IPS DF 19.7 (cell line): ENCODE measurements around the gene TMEM126A.
"Not testable (repeated sequence)": the region's sequence is repeated elsewhere in the genome, so short reads cannot be mapped to it uniquely, and the experiment has no call there.

ENCODE experiments used
- DNase-seq: peaks from one replicate; pipeline ENCODE4 v3.0.0-alpha.2; 2013; ENCODE audit warnings: low read depth, low spot score

Gene TMEM126A

DNA sequence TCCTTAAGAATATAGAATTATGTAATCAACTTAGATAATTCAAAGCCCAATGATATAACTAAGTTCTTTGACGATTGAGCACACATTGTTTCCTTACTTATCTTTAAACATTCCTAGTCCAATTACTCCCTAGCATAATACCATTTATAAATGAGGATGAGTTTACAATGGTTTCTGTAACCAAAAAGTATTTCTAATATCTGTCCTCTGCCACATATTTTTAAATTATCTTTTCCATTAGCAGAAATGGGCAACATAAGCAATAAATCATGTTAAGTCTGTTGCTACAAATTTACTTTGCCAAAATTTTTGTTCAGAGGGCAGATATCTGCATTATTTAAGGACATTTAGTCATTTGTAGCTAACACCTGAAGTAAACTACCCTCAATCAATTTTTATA, 10.4 kb downstream of the TMEM126A start:
- DNase-seq, result no peak

DNA sequence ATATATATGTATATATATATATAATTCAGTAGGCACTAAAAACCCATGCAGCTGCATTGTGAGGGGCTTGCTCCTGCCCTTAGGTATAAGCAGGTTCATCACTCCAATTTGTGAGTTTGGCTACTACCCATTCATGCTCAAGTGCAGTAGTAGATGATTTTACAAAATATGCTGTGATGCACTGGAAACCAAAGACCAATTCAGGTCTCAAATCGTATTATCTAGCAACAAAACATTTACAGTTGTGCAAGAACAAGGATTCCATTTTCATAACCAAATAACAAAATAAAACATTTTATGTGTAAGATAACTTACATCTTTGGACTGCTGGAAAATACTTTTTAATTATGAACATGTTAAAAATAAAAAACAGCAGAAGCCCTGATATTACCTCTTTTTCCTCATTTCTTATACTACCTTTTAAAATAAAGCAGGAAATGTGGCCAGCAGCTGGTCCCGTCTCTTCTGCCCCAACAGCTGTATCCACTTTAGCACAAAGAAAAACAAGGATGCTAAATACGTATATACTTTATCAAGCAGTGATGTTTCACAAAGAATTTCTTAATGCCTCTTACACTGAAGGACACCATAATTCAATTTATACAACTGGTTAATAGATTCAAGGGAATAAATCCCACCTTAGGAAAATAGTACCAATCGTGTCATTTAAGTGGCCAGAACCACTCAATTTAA, 14.4 kb downstream of the TMEM126A start:
- no peak for DNase-seq

DNA sequence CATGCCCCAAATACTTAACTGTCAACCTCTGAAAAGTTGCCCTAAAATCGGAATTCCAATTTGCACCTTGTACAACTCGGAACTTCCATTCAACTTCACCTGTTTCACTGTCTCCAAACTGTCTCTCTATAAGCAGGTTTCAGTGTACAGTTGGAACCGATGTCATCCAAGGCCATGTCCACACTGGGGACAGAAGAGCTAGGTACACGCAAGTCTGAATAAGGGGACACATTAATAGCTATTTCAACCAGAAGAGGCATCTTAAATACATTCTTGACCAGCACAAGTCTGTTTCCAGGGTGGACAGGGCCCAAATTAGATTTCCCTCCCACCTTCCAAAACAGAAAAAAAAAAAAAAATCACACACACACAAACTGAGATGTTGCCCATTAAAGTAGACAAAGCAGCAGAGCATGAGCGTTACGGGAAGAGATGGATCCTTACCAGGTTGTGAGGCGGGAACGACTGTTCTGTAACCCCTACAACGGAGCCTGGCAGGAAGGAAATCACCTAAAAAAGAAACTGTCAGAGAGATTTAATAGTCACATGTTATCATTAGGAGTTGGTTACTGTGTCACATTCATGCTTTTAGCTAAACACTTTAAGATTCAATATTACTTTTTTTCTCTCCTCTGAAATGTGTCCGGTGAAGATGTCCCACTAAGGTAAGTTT, 15.4 kb downstream of the TMEM126A start:
- no peak for DNase-seq

DNA sequence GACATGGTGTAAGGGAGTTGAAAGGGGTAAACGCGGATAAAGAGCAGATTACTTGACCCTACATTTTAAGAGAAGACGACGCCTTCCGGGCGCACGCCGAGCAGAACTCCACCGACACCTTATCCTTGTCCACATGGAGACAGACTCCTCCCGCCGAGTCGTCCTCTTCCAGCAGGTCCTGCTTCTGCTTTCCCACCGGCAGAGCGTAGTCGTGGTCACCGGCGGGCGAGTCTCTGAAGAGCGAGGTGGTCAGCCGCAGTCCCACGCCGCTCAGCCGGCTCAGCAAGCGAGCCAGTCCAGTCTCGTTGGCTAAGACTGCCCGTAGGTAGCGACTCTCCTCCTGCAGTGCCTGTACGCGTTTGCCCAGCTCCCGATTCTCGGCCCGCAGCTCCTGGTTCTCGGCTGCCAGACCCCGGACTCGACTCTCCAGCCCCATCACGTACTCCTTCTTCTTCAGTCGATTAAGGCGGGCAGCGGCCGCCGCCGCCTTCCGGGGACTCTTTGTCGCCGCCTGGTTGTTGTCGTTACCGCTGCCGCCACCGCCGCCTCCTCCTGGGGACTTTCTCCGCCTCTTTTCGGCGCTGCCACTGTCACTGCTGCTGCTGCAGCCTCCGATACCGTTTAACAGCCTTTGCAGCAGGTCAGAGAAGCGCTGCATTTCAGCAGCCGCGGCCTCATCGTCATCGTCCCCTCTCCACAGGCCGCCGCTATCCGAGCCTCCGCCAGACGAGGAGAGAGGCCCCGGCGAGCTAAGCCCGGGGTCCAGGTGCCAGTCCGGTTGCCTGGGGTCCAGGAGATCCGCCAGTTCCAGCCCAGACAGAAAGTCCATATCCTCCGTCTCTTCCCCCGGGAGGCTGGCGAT, 16.2 kb downstream of the TMEM126A start:
- no peak for DNase-seq

DNA sequence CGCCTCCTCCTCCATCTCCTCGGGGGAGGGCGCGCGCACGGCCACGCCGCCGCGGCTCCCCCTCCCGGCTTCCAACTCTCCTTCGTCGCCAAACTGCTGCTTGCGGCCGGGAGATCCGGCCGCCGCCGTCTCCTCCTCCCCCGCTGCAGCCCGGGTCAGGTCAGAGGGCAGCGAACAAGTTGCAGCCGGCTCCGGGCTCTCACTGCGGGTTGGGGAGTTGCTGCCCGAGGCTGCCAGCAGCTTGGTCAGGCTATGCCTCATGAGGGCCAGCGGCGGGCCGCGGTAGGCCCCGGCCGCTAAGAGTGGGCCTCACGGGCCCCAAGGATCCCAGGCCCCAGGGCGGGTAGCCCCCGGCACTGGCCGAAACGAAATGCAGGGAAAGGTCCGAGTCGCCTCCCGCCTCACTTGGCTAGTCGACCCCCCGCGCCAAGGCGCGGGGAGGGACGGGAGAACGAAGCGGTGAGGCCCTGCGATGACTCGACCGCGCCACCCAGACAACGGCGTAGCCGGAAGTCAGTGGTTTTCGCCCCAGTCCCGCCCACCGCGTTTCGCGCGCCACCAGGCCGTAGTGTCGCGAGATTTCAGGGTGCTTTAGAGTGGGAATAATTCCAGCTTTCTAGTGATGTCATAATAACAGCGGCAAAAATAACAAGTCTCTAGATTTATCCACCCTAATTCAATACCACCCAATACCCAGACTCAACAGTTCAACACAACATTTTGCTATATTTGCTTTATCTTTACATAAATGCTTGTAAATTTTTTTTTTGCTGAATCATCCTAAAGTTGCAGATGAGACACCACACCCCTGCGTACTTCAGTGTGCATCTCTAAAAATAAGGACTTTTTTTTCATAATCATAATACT, 17.1 kb downstream of the TMEM126A start, which contains the start of gene CREBZF:
Gene CREBZF, minus strand, starts transcription at position 515 of the 867 bp plus-strand sequence. Its CDS starts 254 bp downstream, at position 261.
- DNase-seq, result no peak

DNA sequence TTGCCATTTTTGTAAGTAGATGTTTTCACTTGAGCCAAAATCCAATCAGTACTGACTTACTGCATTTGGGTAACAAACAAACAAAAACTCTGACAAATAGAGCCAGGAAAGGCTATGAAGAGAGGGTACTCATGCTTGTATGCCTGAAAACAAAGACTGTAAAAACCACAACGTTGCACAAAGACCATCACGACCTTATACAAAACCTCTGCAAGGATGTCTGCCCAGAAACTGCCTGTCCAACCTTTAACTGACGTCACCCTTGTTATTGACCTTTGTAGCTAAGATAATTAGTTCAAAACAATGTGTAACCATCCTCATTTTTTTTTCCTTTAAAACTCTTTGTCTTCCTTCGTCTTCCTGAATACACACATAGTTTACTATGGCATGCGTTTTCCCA, 18.0 kb downstream of the TMEM126A start:
- DNase-seq, result no peak

DNA sequence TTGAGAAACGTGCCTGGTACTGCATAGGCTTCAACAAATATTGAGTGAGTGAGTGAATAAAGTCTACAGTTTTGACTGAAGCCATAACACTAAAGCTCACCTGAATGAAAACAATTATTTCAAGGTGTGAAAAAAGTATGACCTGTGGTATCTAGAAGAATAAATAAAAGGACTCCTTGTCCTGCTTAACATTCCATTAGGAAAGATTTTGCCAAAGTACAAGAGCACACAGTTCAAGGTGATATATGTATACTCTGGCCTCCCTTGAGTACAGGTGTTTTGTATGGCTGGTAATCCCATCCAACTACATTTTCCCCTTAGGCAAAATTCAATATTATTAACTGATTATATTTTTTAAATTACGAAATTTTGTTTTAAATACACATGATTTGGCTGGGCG, 18.9 kb downstream of the TMEM126A start:
- no peak for DNase-seq

DNA sequence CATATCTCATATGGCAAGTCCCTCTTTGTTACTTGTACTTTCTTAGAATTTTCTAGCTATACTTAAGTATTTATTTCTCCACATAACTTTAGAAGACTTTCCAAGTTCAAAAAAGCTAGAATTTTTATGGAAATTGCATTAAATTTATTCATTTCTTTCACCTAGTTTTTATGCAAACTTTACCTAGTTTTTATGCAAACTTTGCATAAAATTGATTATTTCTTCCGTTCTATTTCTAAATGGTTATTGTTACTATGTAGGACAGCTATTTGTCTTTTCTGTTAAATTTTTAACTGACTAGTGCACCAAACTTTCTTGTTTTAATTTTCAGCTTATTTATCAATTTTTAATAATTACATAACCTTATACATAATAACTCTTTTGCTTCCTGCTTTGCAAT, 20.4 kb downstream of the TMEM126A start:
- no peak for DNase-seq

DNA sequence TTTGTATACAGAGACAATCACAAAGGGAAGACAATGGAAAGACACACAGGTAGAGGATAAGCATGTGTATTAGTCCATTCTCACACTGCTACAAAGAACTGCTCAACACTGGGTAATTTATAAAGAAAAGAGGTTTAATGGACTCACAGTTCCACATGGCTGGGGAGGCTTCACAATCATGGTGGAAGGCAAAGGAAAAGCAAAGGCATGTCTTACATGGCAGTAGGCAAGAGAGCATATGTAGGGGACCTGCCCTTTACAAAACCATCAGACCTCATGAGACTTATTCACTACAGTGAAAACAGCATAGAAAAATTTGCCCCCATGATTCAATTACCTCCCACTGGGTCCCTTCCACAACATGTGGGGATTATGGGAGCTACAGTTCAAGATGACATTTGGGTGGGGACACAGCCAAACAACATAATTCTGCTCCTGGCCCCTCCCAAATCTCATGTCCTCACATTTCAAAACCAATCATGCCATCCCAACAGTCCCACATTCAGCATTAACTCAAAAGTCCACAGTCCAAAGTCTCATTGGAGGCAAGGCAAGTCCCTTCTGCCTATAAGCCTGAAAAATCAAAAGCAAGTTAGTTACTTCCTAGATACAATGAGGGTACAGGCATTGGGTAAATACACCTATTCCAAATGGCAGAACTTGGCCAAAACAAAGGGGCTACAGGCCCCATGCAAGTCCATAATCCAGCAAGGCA, 23.3 kb downstream of the TMEM126A start:
- DNase-seq, result not testable (repeated sequence)

DNA sequence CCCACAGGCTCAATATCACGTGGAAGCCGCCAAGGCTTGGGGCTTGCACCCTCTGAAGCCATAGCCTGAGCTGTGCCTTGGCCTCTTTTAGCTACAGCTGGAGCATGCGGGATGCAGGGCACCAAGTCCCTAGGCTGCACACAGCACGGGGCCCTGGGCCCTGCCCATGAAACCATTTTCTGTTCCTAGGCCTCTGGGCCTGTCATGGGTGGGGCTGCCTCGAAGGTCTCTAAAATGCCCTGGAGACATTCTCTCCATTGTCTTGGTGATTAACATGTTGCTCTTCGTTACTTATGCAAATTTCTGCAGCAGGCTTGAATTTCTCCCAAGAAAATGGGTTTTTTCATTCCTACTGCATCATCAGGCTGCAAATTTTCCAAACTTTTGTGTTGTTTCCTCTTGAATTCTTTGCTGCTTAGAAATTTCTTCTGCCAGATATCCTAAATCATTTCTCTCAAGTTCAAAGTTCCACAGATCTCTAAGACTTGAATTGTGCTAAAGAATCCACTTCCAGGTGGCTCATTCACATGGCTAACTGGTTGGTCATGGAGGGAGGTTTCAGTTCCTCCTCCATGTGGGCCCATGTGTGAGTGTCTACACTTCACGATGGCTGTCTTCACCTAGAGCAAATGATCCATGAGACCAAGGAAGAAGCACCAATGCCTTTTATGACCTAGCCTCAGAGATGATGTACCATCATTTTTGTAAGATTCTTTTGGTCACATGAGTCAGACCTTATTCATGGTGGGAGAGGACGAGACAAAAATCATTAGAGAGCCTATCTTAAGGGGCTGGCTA, 24.5 kb downstream of the TMEM126A start:
- no peak for DNase-seq

DNA sequence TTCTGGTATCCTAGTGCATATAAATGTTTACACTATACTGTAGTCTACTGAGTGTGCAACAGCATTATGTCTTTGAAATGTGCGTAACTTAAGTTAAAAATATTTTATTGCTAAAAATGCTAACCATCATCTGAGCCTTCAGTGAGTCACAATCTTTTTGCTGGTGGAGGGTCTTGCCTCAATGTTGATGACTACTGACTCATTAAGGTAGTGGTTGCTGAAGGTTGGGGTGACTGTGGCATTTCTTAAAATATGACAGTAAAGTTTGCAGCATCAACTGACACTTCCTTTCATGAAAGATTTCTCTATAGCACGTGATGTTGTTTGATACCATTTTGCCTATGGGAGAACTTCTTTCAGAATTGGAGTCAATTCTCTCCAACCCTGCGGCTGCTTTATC, 25.6 kb downstream of the TMEM126A start:
- DNase-seq, result no peak

DNA sequence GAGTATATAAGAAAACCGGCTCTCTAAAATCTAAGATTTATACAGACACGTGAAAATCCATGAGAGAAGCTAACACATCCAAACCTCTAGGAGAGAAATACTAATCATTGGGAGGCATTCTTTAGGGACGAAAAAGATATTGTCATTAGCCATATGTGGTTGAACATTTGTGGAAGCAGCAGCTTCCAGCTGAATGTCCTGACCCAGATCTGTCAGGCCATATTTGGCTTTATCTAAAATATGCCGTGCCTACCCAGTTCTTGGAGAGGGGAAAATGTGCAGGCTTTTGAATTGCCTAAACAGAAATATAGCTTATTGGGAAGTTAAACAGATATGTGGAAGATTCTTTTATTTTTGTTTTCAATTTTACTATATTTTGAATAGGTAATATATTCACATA, 31.8 kb downstream of the TMEM126A start:
- no peak for DNase-seq

DNA sequence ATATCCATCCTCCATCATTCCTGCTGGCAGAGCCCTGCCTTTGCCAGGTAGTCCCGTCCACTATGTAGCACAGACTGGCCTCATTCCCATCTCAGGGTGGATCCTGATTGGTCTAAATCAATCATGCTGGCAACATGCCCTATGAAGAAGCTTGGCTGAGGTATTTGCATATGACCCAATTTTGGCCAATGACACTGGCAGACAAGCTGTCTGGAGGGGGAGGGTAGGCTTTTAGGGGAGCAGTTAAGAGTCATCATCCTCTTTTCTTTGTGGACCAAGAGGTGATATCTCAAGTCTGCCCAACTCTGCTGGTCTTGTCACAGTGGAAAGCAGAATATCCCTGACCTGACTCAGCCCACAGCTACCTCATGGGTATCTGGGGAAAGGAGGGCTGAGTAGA, 33.1 kb downstream of the TMEM126A start:
- DNase-seq, result no peak

DNA sequence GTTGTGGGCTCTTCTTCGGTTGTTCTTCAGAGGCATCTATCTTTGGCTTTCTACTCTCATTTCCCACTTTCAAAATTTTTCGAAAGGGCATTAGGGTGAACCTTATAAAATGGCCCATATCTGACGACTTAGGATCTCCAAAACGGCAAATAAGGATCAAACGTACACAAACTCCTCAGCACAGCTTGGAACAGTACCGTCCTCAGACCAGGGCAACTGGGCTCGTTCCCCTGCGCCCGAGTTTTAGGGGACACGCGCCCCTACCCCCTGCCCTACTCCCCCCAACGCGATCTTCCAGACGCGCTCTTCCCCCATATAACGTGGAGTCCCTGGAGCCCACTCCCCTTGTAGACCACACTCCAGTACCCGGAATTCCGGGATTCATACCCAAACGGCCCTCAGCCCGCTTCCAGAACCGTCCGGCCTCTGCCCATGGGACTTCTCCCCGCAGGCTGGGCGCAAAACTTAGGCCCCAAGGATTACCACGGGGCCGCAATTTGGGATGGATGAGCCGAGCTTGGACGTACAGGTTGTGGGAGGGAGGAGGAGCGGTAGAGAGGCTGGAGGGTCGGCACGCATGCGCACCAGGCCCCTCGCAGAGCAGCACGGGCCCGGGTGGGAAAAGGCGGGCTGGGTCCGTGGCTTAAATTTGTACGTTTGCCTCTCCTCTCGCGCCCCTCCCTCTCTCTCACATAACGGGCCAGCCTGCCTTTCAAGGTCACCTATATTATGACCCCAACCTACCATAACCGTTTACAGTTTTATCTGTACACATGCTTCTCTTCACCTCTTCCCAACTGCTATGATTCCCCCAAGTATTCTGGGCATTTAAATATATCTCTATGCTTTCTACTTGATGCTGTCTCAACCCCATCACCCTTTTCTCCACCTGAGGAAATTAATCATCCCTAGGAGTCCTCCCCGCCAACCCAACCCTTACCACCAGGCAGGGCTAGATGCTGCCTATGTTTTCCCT, 34.9 kb downstream of the TMEM126A start:
- no peak for DNase-seq

DNA sequence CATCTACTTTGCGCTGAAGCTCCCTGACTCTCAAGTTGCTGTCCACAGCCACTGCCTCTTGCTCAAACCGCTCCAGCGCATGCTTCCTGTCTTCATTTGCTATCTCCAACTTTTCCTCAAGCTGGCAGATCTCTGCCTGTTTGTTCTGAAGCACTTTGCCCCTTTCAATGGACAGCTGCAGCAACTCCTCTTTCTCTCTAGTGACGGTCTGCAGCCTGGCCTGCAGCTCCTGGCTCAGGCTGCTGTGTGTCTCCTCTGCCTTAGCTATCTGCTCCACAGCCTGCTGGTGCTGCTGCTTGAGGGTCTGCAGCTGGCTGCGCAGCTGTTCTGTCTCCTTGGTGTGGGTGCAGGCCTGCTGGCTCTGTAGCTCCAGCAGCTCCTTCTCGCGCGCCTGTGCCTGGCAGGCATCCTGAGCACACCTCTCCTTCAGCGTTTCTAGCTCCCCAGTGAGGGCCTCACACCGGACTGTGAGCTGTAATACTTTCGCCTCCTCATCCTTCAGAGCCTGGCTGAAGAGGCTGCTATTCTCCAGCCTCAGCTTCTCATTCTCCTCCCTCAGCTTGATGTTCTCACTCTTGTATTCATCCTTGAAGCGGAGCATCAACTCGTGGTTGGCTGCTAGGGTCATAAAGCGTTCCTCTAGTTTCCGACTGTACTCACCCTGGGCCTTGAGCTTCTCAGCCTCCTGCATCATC, 37.5 kb downstream of the TMEM126A start:
- no peak for DNase-seq

DNA sequence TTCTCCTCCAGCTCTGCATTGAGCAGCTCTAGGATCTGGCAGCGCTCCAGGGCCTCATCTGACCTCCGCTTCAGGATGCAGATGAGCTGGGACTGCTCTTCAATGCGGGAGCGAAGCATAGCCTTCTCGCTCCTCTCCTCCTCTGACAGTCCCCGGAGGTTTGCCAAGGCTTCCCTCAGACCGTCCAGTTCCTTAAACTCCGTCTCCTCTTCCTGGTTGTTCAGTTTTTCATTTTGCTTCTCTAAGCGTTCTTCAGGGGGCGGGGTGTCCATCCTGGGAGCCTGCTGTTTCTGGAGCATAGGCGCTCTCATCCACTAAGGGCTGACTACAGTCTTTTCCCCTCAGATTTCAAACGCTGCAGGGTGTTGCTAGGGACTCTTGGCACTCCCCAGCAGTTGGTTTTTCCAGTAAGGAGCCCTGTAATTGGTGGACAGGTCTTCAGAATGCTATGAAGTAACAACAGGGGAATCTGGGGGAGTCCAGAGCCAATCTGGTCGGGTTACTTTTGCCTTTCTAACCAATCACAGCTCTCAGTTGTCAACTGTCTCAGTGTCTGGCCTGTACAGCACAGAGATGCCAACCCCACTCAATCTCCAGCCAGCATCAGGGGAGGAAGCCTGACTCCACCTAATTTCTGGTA, 38.2 kb downstream of the TMEM126A start, which contains the start of gene CCDC89:
Gene CCDC89, minus strand, starts transcription at position 376 of the 640 bp plus-strand sequence. Its CDS starts 65 bp downstream, at position 311.
- no peak for DNase-seq

DNA sequence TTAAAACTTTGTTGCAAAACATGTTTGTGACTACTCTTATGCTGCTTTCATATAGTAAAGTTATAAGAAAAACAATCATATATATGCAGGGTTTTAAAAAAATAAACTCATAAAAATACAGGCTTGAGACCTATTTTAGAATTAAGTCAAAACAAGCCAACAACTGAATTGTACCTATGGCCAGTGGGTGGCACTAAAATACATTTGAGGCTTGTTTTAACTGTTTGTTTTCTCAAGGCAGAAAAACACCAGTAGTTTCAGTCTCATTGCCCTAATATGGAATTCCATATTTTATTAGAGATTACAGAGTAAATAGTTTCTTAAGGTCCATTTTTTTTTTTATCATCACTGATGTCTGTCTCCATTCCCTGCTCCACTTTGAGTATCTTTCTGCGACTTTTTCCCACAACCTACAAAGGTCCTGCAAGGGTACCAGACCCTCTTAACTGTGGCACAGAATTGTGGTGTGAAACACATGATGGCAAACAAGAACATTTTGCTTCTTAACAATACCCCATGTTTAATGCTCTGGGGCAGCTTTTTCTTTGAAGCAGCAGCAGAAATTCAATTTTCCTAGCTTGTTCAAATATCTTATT, 46.7 kb downstream of the TMEM126A start:
- no peak for DNase-seq
